Effector CD4-positive, alpha-beta T cell (primary cell): ENCODE measurements around the gene SLC12A2.

Experiments used
- DNase-seq: peaks from one replicate; pipeline ENCODE4 v3.0.0-alpha.2; 2020

The SLC12A2 gene

GRCh38 chr5:128174951-128175350, 91.4 kb downstream of the SLC12A2 start:
- DNase-seq: no peak

GRCh38 chr5:128192368-128192767, 108.8 kb downstream of the SLC12A2 start:
- no peak for DNase-seq

- no peak for DNase-seq
These were observed 110.3 kb downstream of the SLC12A2 start for GRCh38 chr5:128193665-128194390.

GRCh38 chr5:128195316-128195715, 111.8 kb downstream of the SLC12A2 start:
- no peak for DNase-seq

GRCh38 chr5:128196080-128196479, 112.5 kb downstream of the SLC12A2 start:
- no peak for DNase-seq

- DNase-seq: no peak
These were observed 113.2 kb downstream of the SLC12A2 start for GRCh38 chr5:128196791-128197190.

- no peak for DNase-seq
These were observed 114.4 kb downstream of the SLC12A2 start for GRCh38 chr5:128197896-128198522.

GRCh38 chr5:128199104-128199503, 115.5 kb downstream of the SLC12A2 start:
- no peak for DNase-seq

- DNase-seq: no peak
These were observed 116.0 kb downstream of the SLC12A2 start for GRCh38 chr5:128199611-128200010.

- peak; percentile 70 for DNase-seq
These were observed 117.7 kb downstream of the SLC12A2 start for GRCh38 chr5:128201065-128201926.

GRCh38 chr5:128202320-128202719, 118.8 kb downstream of the SLC12A2 start:
- DNase-seq: no peak

- DNase-seq: no peak
These were observed 124.9 kb downstream of the SLC12A2 start for GRCh38 chr5:128208436-128208835.

- DNase-seq: no peak
These were observed 128.7 kb downstream of the SLC12A2 start for GRCh38 chr5:128212191-128212806.

- peak; percentile 15 for DNase-seq
These were observed 129.8 kb downstream of the SLC12A2 start for GRCh38 chr5:128213340-128213739.

- no peak for DNase-seq
These were observed 130.3 kb downstream of the SLC12A2 start for GRCh38 chr5:128213833-128214232.

GRCh38 chr5:128216285-128216684, 132.7 kb downstream of the SLC12A2 start:
- no peak for DNase-seq

- DNase-seq: no peak
These were observed 133.4 kb downstream of the SLC12A2 start for GRCh38 chr5:128216860-128217531.

- no peak for DNase-seq
These were observed 137.3 kb downstream of the SLC12A2 start for GRCh38 chr5:128220841-128221240.

- no peak for DNase-seq
These were observed 140.8 kb downstream of the SLC12A2 start for GRCh38 chr5:128224336-128224735.

- no peak for DNase-seq
These were observed 141.9 kb downstream of the SLC12A2 start for GRCh38 chr5:128225245-128226030.

GRCh38 chr5:128228008-128228407, 144.4 kb downstream of the SLC12A2 start:
- no peak for DNase-seq

- no peak for DNase-seq
These were observed 145.0 kb downstream of the SLC12A2 start for GRCh38 chr5:128228521-128228920.
